ENCODE data around the gene AKAP13. TPM values are rescaled to one million over a fixed set of nuclear protein-coding genes. Genes with fewer than 3 reads are reported as not detected.

Gene AKAP13
- total RNA-seq, 2 experiments from 2014 or later: 83.2 to 85.2 TPM

DNA sequence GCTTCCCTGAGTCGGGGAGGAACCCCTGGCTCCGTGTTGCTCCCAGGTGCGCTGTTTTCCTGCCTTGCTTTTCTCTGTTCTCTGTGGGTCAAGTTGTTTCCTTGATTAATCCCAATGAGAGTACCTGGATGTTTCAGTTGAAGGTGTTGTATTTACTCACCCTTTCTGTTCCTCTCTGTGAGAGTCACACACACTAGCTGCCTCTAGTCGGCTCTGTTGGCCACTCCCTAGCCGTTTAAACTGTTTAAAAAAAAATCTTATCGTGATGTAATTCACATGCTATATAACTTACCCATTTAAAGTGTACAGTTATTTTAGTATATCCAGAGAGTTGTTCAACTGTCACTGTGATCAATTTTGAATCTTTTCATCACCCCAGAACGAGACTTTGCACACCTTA is 74.0 kb downstream of the AKAP13 start:
- Mint-ChIP-seq H3K4me3 (no peak overlapping the region), H3K27me3 (no peaks in the 10 kb centered on the region), H3K27ac (no peak overlapping the region), H3K4me1 (peaks cover 65% of the 10 kb centered on the region), H3K9me3 (peaks cover 29% of the 10 kb centered on the region), H3K36me3 (peaks cover 48% of the 10 kb centered on the region)
- DNase-seq: no peak

DNA sequence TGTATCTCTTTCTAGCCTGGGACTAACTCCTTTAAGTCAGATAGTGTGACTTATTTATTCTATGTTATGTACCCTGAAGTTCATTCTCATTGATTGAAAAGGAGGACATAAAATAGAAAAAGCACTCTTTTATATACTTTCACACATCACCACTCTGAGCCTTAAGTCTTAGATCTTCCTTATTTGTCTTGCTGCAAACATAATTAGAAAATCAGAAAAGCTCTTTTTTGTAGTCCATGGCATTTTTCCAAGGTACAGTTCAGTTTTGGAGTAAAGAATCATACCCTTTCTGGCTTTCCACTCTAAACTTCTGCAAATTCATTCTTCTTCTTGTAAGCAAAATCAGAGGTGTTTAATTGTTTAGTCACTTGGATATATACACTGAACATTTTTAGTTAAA is 75.5 kb downstream of the AKAP13 start:
- DNase-seq: no peak
- H3K9me3 Mint-ChIP-seq: peaks cover 14% of the 10 kb centered on the region
- no peaks in the 10 kb centered on the region for H3K27me3 Mint-ChIP-seq
- H3K36me3 Mint-ChIP-seq: peaks cover 35% of the 10 kb centered on the region
- no peak overlapping the region for H3K4me3 Mint-ChIP-seq
- peaks cover 75% of the 10 kb centered on the region for H3K4me1 Mint-ChIP-seq
- H3K27ac Mint-ChIP-seq: no peak overlapping the region

DNA sequence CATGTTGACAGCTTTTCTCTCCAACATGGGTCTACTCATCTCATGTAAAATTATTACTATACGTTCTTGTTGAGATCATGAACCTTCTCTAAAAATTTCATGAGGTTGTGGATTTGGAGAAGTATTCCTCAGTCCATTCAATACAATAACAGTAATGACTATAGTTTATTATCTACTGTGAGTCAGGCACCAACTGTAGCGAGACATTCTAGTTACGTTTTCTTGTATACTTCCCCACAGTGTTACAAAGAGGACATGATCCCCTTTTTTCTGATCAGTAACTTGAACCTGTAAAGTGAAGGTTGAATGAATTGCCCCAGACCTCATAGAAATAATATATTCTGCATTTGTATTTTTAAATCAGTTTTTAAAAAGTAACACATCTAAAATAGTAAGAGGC is 76.4 kb downstream of the AKAP13 start:
- no peaks in the 10 kb centered on the region for H3K27me3 Mint-ChIP-seq
- no peak overlapping the region for H3K4me3 Mint-ChIP-seq
- peaks cover 72% of the 10 kb centered on the region for H3K4me1 Mint-ChIP-seq

DNA sequence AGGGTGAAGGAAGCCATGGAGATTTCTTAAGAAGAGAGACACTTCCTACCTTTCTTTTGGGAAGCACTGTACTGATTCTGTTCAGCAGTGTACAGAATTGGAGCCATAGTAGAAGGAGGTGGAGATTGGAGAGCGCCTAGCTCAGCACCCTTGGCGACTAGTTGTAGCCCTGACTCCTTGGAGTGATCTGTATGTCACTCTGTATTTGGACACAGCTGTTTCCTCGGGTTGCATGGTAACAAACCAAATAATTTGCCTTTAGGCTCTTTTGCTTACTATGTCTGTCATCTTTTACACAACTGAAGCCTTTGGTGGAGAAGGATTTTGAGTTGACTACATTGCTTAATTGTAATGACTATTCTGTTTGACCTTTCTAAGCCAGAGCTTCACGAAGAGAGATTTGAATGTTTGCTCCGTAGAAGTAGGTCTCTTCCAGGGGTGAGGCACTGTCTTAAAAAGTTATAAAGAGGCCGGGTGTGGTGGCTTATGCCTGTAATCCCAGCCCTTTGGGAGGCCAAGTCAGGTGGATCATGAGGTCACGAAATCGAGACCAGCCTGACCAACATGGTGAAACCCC is 77.1 kb downstream of the AKAP13 start:
- no peak overlapping the region for H3K27ac Mint-ChIP-seq

More for the DNA sequence above, 76.4 kb downstream of the AKAP13 start:
- no peak for DNase-seq
- Mint-ChIP-seq H3K27ac (no peak overlapping the region), H3K9me3 (peaks cover 6% of the 10 kb centered on the region), H3K36me3 (peaks cover 29% of the 10 kb centered on the region)

DNA sequence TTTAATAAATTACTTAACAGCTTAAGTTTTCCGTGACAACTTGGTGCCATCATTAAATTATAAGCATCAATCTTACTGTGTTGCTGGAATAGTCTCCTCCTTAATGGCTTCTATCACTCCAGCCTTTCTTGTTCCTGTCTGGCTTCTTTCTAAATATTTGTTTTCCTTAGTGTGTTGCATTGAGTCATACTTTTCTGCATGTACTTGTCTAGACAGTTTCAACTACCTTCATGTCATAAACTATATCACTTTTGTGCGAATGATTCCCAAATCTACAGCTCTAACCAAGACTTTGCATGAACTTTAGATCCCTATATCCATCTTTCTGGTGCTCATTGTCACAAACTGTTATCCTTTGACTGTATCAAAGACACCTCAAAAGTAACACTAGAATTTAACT is 78.4 kb downstream of the AKAP13 start:
- Mint-ChIP-seq H3K36me3 (peaks cover 22% of the 10 kb centered on the region), H3K4me1 (peaks cover 69% of the 10 kb centered on the region), H3K9me3 (no peaks in the 10 kb centered on the region), H3K4me3 (no peak overlapping the region), H3K27me3 (no peaks in the 10 kb centered on the region), H3K27ac (peak overlapping the region; percentile 32)
- DNase-seq: no peak

More for the DNA sequence above, 77.1 kb downstream of the AKAP13 start:
- Mint-ChIP-seq H3K9me3 (no peaks in the 10 kb centered on the region), H3K4me3 (no peak overlapping the region), H3K36me3 (peaks cover 28% of the 10 kb centered on the region), H3K27me3 (no peaks in the 10 kb centered on the region), H3K4me1 (peaks cover 72% of the 10 kb centered on the region)
- DNase-seq: no peak

DNA sequence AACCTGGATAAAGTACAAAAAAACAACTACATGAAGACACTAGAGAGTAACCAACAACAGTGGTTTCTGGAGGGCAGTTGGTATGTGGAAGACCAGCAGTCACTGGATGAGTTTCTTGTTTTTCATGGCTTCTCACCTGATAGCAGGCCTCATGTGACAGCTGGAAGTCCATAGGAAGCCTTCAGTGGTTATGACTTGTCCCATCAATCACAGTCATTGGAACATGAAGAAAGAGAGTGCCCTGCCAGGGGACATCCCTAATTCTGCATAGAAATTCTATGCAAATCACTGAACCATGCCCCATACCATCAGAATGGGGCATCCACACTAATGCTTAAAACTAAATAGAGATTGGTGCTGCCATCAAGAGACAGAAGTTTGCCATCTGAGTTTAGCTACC is 81.6 kb downstream of the AKAP13 start:
- Mint-ChIP-seq H3K27ac (no peak overlapping the region), H3K36me3 (peaks cover 24% of the 10 kb centered on the region), H3K4me1 (peaks cover 51% of the 10 kb centered on the region), H3K4me3 (no peak overlapping the region), H3K27me3 (no peaks in the 10 kb centered on the region), H3K9me3 (no peaks in the 10 kb centered on the region)
- no peak for DNase-seq

DNA sequence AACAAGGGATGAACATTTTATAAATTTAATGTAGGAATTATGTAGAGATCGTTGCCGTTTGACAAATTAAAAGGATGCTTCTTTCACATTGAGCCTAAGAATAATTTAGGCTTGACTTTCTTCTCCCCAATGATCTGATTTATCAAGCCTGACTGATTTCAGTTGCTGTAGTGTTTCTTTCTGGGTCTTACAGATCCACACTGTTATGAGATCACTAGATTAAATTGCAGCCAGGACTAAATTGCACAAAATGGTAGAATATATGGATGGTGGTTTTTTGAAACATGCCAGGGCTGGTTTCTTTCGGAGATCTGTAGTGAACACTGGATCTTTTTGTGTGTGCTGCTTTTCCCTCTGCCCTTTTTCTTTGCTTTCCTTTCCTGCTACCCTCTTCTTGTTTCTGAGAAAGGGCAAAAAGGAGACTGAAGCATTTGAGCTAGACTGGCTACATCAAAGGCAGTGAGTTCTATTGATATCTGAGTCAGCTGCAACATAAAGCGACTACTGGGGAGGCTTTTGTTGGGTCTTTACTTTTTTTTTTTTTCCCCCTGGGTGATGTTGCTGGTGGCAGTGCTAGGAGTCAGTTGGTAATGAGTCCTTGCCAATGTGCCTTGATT is 83.0 kb downstream of the AKAP13 start:
- peaks cover 16% of the 10 kb centered on the region for H3K36me3 Mint-ChIP-seq
- H3K9me3 Mint-ChIP-seq: no peaks in the 10 kb centered on the region
- H3K27me3 Mint-ChIP-seq: no peaks in the 10 kb centered on the region
- H3K4me1 Mint-ChIP-seq: peaks cover 53% of the 10 kb centered on the region
- peak overlapping the region; percentile 66 for H3K27ac Mint-ChIP-seq
- H3K4me3 Mint-ChIP-seq: no peak overlapping the region
- DNase-seq: no peak

DNA sequence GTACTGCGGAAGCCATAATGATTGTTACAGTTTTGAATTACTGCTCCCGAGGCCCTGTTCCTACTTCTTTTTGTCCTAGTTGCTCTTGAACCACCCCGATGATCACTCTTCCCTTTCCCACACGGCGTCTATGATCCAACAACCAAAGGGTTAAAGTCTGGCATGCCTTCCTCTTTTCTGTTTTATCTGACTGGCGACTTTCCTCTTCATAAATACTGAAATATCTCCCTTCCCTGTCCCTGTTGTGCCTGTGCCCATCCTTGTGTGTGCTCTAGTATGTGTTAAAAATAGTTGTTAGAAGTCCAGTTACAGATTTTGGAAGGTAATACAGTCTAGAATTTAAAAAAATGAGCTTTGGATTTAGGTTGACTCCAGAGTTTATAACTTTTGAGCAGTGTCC is 83.6 kb downstream of the AKAP13 start:
- H3K27me3 Mint-ChIP-seq: no peaks in the 10 kb centered on the region
- H3K4me1 Mint-ChIP-seq: peaks cover 50% of the 10 kb centered on the region
- H3K4me3 Mint-ChIP-seq: no peak overlapping the region
- H3K27ac Mint-ChIP-seq: peak overlapping the region; percentile 66
- H3K36me3 Mint-ChIP-seq: peaks cover 16% of the 10 kb centered on the region
- DNase-seq: no peak
- H3K9me3 Mint-ChIP-seq: no peaks in the 10 kb centered on the region

DNA sequence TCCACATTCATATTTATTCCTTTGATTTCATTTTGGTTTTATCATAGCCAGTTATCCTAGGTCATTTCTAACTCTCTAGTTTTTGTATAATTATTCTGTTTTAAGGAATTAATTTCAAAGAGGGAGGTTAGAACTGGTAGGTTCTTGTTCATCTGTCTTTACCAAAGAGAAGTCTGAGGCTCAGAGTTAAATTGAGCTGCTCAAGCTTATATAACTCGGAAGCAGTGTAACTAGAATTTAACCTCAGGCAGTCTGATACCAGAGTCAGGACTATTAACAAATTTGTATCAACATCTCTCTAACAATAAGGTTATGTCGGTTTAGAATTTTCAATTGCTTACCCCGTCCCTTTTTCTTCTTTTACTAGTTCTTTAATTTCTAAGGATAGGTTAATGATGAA is 84.1 kb downstream of the AKAP13 start:
- H3K4me3 Mint-ChIP-seq: no peak overlapping the region
- H3K27ac Mint-ChIP-seq: no peak overlapping the region
- H3K27me3 Mint-ChIP-seq: no peaks in the 10 kb centered on the region
- DNase-seq: no peak
- peaks cover 51% of the 10 kb centered on the region for H3K4me1 Mint-ChIP-seq
- H3K9me3 Mint-ChIP-seq: no peaks in the 10 kb centered on the region
- peaks cover 16% of the 10 kb centered on the region for H3K36me3 Mint-ChIP-seq

DNA sequence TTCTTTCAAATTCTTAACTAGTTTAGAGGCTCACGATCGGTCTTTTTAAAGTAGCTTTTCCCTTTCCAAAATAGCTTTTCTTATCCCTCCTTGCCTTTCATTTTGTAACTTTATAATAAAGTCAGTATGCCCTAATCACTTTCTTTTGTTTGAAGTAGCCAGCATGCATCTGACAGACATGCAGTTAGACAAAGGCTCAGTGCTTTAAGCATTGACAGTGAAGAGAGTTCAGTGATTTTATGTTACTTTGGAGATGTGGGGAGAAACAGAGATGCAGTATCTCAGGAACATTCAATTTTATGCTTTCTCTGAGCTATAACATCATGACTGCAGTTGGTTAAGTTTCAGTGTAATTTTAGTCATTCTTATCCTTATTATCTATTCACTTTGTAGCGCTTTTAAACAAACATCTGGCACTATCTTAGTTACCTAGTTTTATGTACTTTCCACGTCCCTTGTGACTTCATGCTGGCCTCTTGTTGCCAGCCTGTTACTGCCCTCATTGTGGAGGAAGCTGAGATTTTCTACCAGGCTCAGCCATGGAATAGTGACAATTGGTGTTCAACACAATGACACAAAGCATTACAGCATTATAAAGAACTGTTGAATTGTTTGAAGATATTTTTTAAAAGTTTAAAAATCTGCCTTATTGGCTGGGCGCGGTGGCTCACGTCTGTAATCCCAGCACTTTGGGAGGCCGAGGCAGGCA is 90.3 kb downstream of the AKAP13 start:
- no peak overlapping the region for H3K27ac Mint-ChIP-seq
- H3K36me3 Mint-ChIP-seq: peaks cover 6% of the 10 kb centered on the region
- H3K27me3 Mint-ChIP-seq: no peaks in the 10 kb centered on the region
- H3K9me3 Mint-ChIP-seq: no peaks in the 10 kb centered on the region
- no peak overlapping the region for H3K4me3 Mint-ChIP-seq
- DNase-seq: no peak
- H3K4me1 Mint-ChIP-seq: peaks cover 54% of the 10 kb centered on the region

DNA sequence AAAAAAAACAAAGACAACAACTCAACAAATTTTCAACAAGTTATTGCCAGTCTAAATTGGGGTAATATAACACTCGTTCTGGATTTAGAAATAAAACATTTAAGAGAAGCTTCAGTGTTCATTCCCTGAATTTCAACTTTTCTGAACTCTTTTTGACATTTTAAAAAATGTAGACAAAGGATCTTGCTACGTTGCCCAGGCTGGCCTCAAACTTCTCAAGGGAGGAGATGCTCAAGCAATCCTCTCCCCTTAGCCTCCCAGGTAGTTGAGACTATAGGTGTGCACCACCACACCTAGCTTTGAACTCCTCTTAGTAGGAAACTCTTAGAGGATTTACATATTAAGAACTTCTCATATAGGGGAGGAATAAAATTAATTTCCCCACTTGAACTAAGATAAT is 91.9 kb downstream of the AKAP13 start:
- no peak for DNase-seq
- Mint-ChIP-seq H3K27me3 (no peaks in the 10 kb centered on the region), H3K36me3 (peaks cover 5% of the 10 kb centered on the region), H3K27ac (no peak overlapping the region), H3K4me3 (no peak overlapping the region), H3K4me1 (peaks cover 66% of the 10 kb centered on the region), H3K9me3 (no peaks in the 10 kb centered on the region)

DNA sequence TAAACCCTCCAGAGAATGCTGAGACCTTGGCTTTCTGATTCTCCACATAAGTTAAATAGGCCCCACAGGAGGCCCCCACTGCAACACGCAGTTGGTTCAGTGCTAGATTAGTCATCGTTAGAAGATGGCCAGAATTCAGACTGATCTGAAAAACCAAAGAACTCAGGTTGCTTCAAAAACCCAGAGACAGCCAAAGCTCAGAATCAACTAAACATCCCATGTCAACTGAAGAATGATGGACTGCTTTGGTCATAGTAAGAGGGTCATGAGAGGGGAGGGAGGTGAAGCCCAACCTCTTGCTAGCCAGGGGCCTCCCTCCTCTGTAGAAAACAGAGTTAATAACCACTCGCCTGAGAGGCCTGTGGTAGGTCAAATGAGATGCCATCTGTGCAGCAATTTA is 93.1 kb downstream of the AKAP13 start:
- no peak for DNase-seq
- Mint-ChIP-seq H3K27ac (peak overlapping the region; percentile 69), H3K36me3 (peaks cover 9% of the 10 kb centered on the region), H3K27me3 (no peaks in the 10 kb centered on the region), H3K4me3 (no peak overlapping the region), H3K4me1 (peaks cover 68% of the 10 kb centered on the region), H3K9me3 (no peaks in the 10 kb centered on the region)

DNA sequence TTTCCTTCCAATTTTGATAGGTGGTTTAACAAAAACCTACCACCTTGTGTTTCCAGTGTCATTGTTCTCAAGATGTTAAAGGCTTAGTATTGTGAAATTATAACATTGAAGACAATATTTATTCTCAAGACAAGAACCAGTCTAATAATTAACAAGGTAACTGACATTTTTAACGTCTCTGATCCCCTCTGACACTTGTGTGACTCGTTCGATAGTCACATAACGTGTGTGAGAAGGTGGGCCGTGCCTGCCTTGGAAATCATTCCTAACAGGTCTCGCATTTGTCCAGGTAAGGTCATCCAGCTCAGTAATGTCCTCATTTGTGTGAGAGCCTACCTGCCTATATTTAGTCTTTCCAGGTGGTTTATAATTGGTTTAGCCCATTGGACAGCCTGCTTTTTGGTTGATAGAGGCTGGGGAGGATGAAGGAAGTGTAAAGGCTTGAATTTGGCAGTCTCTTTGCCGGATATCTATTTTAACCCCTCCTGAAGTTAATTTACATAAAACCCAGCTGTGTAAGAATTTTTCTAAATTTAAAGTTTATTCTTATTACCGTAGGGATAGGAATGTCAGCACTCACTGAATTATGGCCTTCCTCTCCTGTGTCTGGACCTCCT is 94.4 kb downstream of the AKAP13 start:
- no peaks in the 10 kb centered on the region for H3K9me3 Mint-ChIP-seq
- peaks cover 73% of the 10 kb centered on the region for H3K4me1 Mint-ChIP-seq
- H3K27me3 Mint-ChIP-seq: no peaks in the 10 kb centered on the region
- H3K4me3 Mint-ChIP-seq: no peak overlapping the region
- peaks cover 9% of the 10 kb centered on the region for H3K36me3 Mint-ChIP-seq
- no peak for DNase-seq
- peak overlapping the region; percentile 23 for H3K27ac Mint-ChIP-seq

DNA sequence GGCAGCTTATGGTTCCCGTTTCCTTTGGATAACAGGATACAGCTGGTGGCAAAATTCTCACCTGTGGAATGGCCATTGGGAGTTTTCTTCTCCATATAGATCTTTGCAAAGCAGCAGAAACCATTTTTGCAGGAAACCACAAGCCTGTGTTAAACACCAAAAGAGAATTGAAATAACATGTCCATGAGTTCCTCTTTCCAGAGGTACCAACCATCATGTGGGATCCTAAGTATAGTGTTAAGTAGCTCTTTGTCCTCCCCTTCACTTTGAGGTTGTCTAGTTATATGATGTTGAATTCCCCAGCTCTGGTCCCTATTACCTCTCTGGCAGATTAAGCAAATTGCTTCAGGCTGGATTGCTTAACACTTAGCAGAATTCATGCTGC is 94.9 kb downstream of the AKAP13 start:
- Mint-ChIP-seq H3K36me3 (peaks cover 9% of the 10 kb centered on the region), H3K4me3 (no peak overlapping the region), H3K27me3 (no peaks in the 10 kb centered on the region), H3K9me3 (no peaks in the 10 kb centered on the region), H3K4me1 (peaks cover 75% of the 10 kb centered on the region), H3K27ac (no peak overlapping the region)
- no peak for DNase-seq

DNA sequence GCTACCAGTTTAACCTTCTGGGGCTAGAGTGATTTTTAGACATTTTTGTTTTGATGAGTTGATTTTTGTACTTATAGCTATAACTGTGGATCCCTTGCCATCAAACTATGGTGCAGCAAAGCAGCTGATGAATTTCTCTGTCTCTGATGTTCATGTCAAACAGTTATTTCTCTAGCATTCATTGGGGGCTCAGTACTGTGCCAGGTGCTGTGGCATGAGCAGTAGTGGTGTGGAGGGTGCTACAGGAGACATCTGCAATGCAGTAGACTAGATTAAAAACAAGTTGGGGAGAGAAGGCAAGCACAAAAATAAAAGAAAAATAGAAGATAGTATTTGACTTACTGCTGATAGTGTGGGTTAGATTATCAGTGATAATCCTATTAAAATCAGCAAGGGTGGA is 95.3 kb downstream of the AKAP13 start:
- Mint-ChIP-seq H3K36me3 (peaks cover 9% of the 10 kb centered on the region), H3K9me3 (no peaks in the 10 kb centered on the region), H3K27ac (no peak overlapping the region), H3K27me3 (no peaks in the 10 kb centered on the region), H3K4me3 (no peak overlapping the region), H3K4me1 (peaks cover 77% of the 10 kb centered on the region)
- DNase-seq: no peak

Measured in activated naive CD8-positive, alpha-beta T cell treated with anti-CD3 and anti-CD28 coated beads for 36 hours (primary cell).